Measurements from ENCODE around the gene KRTAP5-5.
"Not testable (repeated sequence)": the region's sequence is repeated elsewhere in the genome, so short reads cannot be mapped to it uniquely, and the experiment has no call there.

KRTAP5-5 gene, protein sequence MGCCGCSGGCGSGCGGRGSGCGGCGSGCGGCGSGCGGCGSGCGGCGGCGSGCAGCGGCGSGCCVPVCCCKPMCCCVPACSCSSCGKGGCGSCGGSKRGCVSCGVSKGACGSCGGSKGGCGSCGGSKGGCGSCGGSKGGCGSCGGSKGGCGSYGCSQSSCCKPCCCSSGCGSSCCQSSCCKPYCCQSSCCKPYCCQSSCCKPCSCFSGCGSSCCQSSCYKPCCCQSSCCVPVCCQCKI

DNA sequence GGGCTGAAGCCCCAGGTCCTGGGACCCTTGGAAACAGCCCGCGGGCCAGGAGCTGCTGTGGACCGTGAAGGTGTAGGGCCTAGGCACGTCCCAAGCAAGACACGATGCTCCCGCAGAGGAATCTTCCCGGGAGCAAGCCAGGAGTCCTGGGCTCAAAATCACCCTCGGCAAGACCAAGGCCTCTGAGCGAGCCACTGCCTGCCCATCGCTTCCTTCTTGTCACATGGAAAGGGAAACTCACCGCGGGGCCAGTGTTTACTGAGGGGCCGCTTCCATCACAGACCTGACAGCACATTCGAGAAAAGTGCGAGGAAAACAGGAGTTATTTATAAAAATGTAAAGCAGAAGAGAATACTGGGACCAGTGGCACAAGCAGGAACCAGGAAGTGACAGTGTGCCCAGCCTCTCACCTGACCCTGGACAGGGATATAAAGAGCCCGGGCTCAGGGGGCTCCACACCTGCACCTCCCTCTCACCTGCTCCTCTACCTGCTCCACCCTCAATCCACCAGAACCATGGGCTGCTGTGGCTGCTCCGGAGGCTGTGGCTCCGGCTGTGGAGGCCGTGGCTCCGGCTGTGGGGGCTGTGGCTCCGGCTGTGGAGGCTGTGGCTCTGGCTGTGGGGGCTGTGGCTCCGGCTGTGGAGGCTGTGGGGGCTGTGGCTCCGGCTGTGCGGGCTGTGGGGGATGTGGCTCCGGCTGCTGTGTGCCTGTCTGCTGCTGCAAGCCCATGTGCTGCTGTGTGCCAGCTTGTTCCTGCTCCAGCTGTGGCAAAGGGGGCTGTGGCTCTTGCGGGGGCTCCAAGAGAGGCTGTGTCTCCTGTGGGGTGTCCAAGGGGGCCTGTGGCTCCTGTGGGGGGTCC lies at the start of gene KRTAP5-5:
Gene KRTAP5-5 (plus strand): TSS at position 450 of the 860 bp plus-strand sequence. CDS start 66 bp downstream, at position 516.
- DNase-seq = no peak

DNA sequence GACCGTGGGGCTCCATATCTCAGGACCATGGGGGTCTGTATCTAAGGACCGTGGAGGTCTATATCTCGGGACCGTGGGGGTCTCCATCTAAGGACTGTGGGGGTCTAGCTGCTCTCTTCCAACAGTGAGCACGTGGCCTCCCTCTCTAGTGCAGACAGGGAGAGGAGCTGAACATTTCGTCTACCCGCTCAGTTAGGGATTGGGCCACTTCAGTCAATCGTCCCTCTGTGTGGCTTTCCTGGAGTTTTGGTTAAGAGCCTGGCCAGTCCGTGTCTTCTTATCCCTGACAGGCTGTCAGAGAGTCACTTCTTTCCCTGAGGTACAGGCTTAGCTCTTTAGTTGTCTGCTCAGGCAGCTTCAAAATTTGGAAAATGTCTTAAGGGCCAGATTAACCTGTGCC lies 47.6 kb upstream of the KRTAP5-5 start:
- no peak for DNase-seq

DNA sequence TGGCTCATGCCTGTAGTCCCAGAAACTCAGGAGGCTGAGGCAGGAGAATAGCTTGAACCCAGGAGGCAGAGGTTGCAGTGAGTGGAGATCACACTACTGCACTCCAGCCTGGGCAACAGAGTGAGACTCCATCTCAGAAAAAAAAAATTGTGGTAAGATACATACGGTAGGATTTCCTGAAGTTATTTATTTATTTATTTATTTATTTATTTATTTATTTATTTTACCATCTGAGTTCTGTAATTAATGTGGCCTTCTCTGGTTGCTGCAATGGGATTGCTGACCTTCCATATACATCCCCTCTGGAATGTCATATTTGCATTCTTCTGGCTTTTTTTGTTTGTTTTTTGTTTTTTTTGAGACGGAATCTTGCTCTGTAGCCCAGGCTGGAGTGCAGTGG lies 46.7 kb upstream of the KRTAP5-5 start:
- DNase-seq = not testable (repeated sequence)

DNA sequence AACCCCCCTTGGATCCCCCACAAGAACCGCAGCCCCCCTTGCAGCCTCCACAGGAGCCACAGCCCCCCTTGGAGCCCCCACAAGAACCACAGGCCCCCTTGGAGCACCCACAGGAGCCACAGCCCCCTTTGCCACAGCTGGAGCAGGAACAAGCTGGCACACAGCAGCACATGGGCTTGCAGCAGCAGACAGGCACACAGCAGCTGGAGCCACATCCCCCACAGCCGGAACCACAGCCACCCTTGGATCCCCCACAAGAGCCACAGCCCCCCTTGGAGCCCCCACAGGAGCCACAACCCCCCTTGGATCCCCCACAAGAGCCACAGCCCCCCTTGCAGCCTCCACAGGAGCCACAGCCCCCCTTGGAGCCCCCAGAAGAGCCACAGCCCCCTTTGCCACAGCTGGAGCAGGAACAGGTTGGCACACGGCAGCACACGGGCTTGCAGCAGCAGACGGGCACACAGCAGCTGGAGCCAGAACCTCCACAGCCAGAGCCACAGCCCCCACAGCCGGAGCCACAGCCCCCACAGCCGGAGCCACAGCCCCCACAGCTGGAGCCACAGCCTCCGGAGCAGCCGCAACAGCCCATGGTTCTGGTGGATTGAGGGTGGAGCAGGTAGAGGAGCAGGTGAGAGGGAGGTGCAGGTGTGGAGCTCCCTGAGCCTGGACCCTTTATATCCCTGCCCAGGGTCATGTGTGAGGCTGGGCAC lies 44.8 kb upstream of the KRTAP5-5 start, which contains the start of gene KRTAP5-1:
Gene KRTAP5-1 (minus strand): TSS at position 623 of the 710 bp plus-strand sequence. CDS start 34 bp downstream, at position 589.
- not testable (repeated sequence) for DNase-seq

DNA sequence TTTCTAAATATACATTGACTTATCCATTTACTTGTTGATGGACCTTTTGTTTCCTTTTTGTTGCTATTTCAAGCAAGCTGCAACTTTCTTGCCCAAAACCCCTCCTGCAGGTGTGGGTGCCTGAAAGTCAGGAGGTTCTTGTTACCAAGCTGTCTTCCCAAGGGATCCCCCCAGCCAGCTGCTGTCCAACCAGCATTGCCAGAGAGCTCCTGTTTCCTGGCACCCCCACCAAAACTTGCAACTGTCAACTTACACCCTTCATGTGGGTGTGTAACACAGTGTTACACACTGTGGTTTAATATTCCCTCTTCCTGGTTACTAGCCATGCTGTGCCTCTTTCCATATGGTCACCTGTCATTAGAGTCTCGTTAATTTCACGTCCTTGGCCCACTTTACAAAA lies 42.9 kb upstream of the KRTAP5-5 start:
- no peak for DNase-seq

DNA sequence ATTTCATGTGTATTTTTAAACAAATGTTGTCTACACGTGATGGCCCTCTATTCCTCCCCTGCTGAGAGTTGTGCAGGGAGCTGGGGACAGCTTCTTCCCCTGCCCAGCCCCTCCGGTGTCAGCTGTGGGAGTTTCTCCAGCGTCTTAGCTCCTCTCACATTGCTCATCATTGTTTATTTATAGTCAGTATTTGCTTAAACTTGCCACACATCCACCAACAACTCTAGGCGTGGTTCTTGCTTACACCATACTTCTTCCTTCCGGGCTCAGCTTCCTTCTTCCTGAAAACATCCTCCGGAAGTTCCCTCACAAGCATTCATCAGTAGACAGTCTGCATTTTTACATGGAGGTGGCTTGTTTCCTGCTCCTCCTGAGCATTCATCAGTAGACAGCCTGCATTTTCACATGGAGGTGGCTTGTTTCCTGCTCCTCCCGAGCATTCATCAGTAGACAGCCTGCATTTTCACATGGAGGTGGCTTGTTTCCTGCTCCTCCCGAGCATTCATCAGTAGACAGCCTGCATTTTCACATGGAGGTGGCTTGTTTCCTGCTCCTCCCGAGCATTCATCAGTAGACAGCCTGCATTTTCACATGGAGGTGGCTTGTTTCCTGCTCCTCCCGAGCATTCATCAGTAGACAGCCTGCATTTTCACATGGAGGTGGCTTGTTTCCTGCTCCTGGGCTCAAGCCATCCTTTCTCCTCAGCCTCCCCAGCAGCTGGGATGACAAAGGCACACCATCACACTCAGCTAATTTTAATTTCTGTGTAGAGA lies 40.2 kb upstream of the KRTAP5-5 start:
- DNase-seq = not testable (repeated sequence)

DNA sequence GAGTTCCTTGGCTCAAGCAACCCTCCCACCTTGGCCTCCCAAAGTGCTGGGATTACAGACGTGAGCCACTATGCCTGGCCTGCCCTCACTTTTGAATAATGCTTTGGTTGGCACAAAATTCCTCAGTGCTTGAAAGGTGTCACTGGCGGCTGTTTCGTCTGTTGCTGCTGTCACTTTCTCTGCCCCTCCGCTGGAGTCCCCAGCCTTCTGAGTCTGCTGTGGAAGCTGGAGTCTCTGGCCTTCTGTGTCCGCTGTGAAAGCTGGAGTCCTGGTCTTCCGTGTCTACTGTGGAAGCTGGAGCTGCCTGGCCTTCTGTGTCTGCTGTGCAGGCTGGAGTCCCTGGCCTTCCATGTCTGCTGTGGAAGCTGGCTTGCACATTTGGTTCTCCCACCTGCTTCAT lies 39.6 kb upstream of the KRTAP5-5 start:
- DNase-seq = no peak

DNA sequence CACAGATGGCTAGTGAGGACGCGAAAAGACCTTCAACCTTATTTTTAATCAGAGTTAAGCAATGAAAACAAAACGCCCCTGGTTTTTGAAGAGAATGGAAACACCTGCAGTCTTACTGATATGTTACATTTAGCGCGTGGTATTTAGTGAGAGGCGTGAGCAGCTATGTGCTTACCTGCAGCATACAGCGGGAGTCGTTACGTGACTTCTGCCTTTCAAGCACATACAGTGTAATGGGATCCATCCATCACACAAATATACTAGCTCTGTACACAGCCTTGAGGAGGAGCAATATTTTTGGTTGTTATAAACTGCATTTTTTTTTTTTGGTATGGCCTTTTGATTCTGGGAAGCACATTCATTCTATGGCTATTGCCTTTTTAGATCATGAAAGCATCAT lies 36.9 kb upstream of the KRTAP5-5 start:
- no peak for DNase-seq

DNA sequence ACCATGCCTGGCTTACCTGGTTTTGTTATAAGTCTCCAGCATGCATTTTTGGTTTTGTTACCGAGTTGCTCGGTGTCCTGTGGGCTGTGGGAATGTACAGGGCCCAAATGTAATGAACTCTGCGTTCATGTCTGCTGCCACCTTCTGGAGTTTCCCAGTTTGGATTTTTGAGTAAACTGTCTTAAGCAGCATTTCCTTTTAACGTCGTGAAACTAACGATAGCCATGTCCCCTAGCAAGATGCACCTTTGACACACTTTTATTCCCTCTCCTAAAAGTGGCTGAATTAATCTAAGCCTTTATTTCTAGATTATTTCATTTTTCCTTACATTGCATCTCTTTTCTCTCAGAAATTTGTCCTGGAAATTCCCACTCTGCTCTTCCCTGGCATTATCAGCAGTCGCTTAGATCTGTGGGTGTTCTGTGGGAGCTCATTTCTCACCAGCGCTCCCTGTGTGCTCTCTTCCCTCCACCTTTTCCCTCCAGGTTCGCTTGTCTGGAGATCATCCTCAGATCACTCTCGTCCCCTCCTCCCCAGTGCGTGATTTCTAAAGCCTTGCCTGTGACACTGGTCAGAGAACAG lies 33.5 kb upstream of the KRTAP5-5 start:
- DNase-seq = not testable (repeated sequence)

DNA sequence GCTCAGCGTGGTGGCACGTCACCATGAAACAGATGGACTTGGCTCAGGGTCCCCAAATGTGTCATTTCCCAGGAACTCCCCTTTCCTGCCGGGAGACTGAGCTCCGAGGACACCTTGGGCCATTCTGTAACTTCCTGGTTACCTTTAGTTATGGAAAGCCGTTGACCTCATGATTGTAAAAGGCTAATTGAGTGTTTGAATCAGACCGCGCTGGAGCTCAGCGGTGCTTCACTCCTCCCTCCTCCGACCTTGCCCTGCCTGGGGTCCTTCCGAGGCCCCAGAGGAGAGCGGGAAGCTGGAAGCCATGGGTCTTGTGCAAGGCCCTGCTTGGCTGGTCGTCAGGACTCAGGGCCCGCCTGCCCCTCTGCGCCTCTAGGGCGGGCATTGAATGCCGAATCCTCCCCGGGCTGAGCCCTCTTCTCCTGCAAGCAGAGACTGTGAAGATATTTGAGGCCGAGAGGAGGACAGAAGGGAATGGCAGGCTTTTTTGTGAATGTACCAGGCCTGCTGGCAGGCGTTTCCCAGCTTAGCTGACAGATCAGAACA lies 32.9 kb upstream of the KRTAP5-5 start:
- not testable (repeated sequence) for DNase-seq

DNA sequence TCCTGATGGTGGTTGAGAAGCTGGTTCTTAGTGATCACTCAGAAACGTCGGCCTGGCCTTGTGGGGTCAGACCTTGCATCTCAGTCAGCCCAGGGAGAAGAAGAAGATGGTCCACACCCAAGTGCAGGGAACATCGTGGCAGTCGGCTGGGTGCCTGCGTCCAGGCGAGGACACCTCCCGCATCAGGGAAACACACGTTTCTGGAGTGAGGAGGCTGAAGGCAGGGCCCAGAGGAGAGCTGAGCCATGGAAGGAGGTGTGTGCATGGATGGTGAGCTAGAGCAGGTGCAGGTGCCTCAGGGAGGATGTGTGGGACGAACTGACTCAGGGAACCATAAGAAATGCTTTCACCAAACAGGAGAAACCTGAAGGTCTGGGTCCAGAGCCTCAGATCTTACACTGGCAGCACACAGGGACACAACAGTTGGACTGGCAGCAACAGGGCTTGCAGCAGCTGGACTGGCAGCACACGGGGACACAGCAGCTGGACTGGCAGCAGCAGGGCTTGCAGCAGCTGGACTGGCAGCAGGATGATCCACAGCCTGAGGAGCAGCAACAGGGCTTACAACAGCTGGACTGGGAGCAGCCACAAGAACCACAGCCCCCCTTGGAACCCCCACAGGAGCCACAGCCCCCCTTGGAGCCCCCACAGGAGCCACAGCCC lies 32.1 kb upstream of the KRTAP5-5 start:
- DNase-seq = no peak

DNA sequence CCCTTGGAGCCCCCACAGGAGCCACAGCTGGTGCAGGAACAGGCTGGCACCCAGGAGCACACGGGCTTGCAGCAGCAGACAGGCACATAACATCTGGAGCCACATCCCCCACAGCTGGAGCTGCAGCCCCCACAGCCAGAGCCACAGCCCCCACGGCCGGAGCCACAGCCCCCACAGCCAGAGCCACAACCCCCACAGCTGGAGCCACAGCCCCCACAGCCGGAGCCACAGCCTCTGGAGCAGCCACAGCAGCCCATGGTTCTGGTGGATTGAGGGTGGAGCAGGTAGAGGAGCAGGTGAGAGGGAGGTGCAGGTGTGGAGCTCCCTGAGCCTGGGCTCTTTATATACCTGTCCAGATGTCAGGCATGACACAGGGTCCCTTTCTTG lies 31.6 kb upstream of the KRTAP5-5 start, which contains the start of gene KRTAP5-2:
Gene KRTAP5-2 (minus strand): TSS at position 301 of the 387 bp plus-strand sequence. CDS start 44 bp downstream, at position 257.
- DNase-seq = no peak

DNA sequence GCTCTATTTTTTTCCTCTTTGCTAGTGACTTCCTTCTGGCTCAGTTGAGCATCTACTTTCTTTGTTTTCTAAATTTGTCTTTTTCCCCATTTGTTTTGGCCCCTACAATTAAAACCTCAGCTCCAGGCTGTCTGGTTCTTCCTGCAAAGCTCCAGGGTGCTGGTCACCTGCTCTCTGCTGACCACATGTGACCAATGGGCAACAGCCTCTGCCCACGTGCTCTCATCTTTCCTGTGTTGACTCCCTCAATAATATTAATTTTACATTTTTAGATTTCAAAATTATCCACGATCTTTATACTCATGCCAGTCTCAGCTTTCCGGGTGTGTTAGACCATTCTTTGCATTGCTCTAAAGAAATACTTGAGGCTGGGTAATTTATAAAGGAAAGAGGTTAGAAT lies 31.2 kb upstream of the KRTAP5-5 start:
- DNase-seq = not testable (repeated sequence)

DNA sequence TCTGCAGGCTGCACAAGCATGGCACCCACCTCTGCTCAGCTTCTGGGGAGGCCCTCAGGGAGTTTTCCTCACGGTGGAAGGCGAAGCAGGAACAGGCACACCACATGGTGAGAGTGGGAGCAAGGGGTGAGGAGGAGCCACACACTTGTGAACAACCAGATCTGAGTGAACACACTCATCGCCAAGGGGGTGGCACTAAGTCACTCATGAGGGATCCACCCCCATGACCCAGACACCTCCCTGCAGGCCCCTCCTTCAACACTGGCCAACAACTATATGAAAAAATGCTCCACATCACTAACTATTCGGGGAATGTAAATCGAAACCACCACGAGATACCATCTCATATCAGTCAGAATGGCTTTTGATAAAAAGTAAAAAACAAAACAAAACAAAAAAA lies 30.8 kb upstream of the KRTAP5-5 start:
- no peak for DNase-seq

DNA sequence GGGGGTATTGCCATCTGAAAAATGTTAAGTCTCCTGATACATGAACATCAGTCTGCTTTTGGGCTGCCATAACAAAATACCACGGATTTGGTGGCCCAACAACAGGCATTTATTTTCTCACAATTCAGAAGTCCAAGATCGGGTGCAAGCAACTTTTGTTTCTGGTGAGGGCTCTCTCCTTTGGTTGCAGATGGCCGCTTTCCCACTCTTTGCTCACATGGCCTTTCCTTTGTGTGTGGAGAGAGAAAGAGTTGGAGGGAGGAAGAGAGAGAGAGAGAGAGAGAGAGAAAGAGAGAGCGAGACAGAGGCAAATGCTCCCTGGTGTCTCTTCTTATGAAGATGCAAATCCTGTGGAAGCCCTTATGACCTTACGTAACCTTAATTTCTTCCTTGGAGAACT lies 28.9 kb upstream of the KRTAP5-5 start:
- DNase-seq = peak; percentile 54

DNA sequence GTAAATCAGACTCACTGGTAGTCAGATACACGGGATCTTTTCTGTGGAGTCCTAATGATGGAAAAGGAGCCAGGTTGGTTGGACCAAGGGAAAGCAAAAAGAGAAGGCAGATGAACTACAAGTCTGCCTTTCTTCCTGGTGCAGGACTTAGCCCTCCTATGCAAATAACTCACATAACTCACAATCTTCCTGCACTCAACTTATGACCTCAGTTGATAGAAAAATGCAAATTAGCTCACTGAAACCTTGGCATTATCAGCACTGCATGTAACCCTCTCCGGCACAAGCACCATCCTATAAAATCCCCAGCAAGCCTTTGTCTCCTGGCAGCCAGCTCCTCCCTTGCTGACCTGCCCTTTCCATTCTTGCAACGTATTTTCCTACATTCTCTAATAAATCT lies 27.9 kb upstream of the KRTAP5-5 start:
- not testable (repeated sequence) for DNase-seq

DNA sequence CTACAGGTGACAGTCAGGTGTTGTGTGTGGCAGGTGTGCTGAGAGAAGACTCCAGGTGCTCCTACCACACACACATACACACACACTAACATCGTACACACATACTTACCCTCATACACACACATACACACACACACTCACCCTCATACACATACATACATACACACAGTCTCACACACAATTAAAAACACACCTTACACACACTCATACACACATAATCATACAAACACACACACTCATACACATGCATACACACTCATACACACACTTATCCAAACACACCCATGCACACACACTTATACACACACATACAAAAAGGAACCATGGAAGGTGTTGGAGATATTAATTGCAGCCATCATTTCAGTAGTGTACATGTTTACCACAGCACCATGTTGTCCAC lies 25.9 kb upstream of the KRTAP5-5 start:
- no peak for DNase-seq

DNA sequence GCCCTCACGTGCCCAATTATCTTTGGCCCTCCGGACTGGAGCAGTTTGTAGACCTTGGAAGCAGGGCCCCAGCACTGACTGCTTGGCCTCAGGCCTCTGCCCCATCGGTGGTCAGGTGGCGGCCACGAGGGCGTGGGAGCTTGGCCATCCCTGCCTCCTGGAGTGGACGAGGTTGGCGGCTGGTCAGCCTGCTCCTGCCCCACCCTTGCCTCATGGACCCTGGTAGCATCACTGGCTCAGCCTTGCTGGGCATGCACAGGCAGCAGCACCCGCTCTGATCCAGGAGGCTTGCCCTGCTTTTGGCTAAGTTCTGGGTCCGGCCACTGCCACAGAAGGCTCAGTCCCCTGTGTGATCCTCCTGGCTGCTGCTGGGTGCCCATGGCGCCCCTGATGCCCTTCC lies 25.4 kb upstream of the KRTAP5-5 start:
- no peak for DNase-seq

DNA sequence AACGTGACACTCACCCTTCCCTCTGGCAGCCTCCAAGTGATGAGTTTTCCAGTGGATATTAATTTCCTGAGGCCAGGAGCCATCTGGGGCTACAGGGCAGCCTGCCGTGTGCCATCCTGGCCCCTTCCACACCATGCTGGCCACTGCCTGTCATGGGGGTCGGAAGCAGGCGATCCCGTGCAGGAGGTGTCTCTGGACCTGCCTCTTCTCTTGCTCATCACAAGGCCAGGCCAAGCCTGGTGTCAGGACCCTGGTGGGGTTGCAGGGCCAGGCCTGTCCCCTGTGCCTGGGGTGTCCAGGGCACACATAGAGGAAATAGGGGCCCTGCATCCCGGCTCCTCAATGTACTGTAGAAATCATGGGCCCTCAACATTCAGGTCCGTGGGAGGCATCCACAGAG lies 24.9 kb upstream of the KRTAP5-5 start:
- no peak for DNase-seq

DNA sequence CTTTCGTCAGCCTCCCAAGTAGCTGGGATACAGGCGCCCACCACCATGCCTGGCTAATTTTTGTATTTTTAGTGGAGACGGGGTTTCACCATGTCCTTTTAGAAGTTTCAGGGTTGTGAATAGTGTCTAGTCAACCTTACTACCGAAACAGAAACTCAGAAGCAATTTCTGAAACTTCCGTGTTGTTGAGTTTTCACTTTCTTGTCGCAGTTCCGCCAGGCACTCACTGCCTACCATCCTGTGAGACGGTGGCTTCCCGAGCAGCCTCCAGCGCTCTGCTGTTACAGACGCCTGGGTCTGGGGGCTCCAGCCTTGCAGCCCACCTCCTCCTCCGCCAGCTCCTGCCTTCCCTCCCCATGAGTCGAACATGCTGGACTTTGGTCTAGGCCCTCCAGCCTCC lies 23.7 kb upstream of the KRTAP5-5 start:
- DNase-seq = not testable (repeated sequence)

DNA sequence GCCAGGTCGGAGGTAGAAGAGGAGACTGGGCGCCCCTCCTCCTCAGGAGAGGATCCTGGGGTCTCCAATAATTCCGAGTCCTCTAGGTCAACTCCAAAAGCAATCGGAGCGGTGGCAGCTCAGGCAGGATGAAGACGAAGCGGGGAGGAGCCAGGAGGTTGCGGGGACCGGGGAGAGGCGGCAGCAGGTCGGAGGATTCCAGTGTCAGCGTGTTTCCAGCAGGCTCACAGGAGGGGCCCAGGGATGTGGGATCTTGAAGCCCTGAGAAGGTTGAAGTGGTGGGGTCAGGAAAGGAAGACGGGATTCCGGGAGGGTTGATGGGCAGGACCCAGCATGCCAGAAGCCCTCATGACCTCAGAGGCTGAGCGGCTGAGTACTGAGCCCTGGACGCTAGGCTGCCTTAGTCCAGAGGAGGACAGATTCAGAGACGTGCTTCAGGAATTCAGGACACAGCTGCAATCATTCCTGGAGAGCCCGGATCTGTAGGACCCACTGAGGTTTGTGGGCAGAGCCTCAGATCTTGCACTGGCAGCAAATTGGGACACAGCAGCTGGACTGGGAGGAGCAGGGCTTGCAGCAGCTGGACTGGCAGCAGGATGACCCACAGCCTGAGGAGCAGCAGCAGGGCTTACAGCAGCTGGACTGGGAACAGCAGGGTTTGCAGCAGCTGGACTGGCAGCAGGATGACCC lies 22.3 kb upstream of the KRTAP5-5 start:
- DNase-seq = not testable (repeated sequence)
